Measurements from ENCODE around the gene MYL6B. TPM values are rescaled to one million over a fixed set of nuclear protein-coding genes. Genes with fewer than 3 reads are reported as not detected.

Gene MYL6B
- total RNA-seq, 2 experiments from 2014 or later: 6.2 to 6.4 TPM

- Histone ChIP-seq H3K27me3 (ENCODE audit: control insufficient read depth in 1 of 2, insufficient read depth in 2 of 2, low read length in 2 of 2) (no peaks in the 10 kb centered on the region), H3K27ac (ENCODE audit: low read depth in 1 of 2, low read length in 2 of 2) (no peak overlapping the region), H3K36me3 (ENCODE audit: insufficient read depth, low read length) (no peaks in the 10 kb centered on the region), H3K9me3 (ENCODE audit: control insufficient read depth in 1 of 2, insufficient read depth in 1 of 2, low read length in 2 of 2) (no peaks in the 10 kb centered on the region), H3K4me1 (ENCODE audit: insufficient read depth, low read length) (no peaks in the 10 kb centered on the region), H3K4me3 (ENCODE audit: low read length) (no peak overlapping the region)
- H3K9me3 Mint-ChIP-seq: no peaks in the 10 kb centered on the region
- no peak overlapping the region for H3K27ac Mint-ChIP-seq
- ATAC-seq (ENCODE audit: poor library complexity): no peak
- DNase-seq: no peak
- ChIA-PET CTCF (no interaction called here), POLR2A (interaction anchor here (1.6 kb wide), 1 partner anchor 23 kb away, joined by 5 read pairs; the partner anchor contains the start of gene RNF41)
- intact Hi-C loops (cut with DNase I, micrococcal nuclease): no loop called here
- no peak for TF ChIP-seq CTCF (IDR thresholded peaks at IDR 0.05)
- no peaks in the 10 kb centered on the region for H3K27me3 Mint-ChIP-seq
- H3K4me3 Mint-ChIP-seq: no peak overlapping the region
- peaks cover 10% of the 10 kb centered on the region for H3K4me1 Mint-ChIP-seq (ENCODE audit: low read depth)
- H3K36me3 Mint-ChIP-seq (ENCODE audit: low read depth): no peaks in the 10 kb centered on the region
Observed at GRCh38 chr12:56198836-56199235, 46.4 kb downstream of the MYL6B start.

- Histone ChIP-seq H3K36me3 (ENCODE audit: insufficient read depth, low read length) (peaks cover 30% of the 10 kb centered on the region), H3K4me3 (ENCODE audit: low read length) (no peak overlapping the region), H3K27ac (ENCODE audit: low read depth in 1 of 2, low read length in 2 of 2) (no peak overlapping the region), H3K27me3 (ENCODE audit: control insufficient read depth in 1 of 2, insufficient read depth in 2 of 2, low read length in 2 of 2) (no peaks in the 10 kb centered on the region), H3K9me3 (ENCODE audit: control insufficient read depth in 1 of 2, insufficient read depth in 1 of 2, low read length in 2 of 2) (no peaks in the 10 kb centered on the region), H3K4me1 (ENCODE audit: insufficient read depth, low read length) (no peaks in the 10 kb centered on the region)
- H3K27me3 Mint-ChIP-seq: no peaks in the 10 kb centered on the region
- CTCF ChIA-PET: interaction anchor here (1.2 kb wide), 1 partner anchor 13 kb away, joined by 5 read pairs; the partner anchor contains the start of gene SMARCC2
- no peak for ATAC-seq (ENCODE audit: poor library complexity)
- TF ChIP-seq CTCF (IDR thresholded peaks at IDR 0.05): no peak
- peak overlapping the region; percentile 11 for H3K27ac Mint-ChIP-seq
- DNase-seq: no peak
- H3K4me1 Mint-ChIP-seq (ENCODE audit: low read depth): peaks cover 10% of the 10 kb centered on the region
- peaks cover 32% of the 10 kb centered on the region for H3K36me3 Mint-ChIP-seq (ENCODE audit: low read depth)
- H3K4me3 Mint-ChIP-seq: no peak overlapping the region
- intact Hi-C loops (cut with DNase I, micrococcal nuclease): no loop called here
- no peaks in the 10 kb centered on the region for H3K9me3 Mint-ChIP-seq
- POLR2A ChIA-PET: interaction anchor here (0.6 to 1.5 kb wide), 3 partner anchors 19 to 84 kb away, joined by 3 to 5 read pairs (median 5); partner anchors contain the start of genes RNF41 and ZC3H10
Observed at GRCh38 chr12:56202366-56202765, 50.0 kb downstream of the MYL6B start.

- DNase-seq: no peak
- Histone ChIP-seq H3K9me3 (ENCODE audit: control insufficient read depth in 1 of 2, insufficient read depth in 1 of 2, low read length in 2 of 2) (no peaks in the 10 kb centered on the region), H3K4me1 (ENCODE audit: insufficient read depth, low read length) (no peaks in the 10 kb centered on the region), H3K27me3 (ENCODE audit: control insufficient read depth in 1 of 2, insufficient read depth in 2 of 2, low read length in 2 of 2) (no peaks in the 10 kb centered on the region), H3K36me3 (ENCODE audit: insufficient read depth, low read length) (peaks cover 34% of the 10 kb centered on the region), H3K4me3 (ENCODE audit: low read length) (no peak overlapping the region), H3K27ac (ENCODE audit: low read depth in 1 of 2, low read length in 2 of 2) (no peak overlapping the region)
- ChIA-PET CTCF (interaction anchor here (1.2 kb wide), 1 partner anchor 13 kb away, joined by 5 read pairs; the partner anchor contains the start of gene SMARCC2), POLR2A (interaction anchor here (1.3 kb wide), 1 partner anchor 85 kb away, joined by 3 read pairs; the partner anchor contains the start of gene ZC3H10)
- no peak for ATAC-seq (ENCODE audit: poor library complexity)
- H3K27ac Mint-ChIP-seq: peak overlapping the region; percentile 11
- H3K36me3 Mint-ChIP-seq (ENCODE audit: low read depth): peaks cover 37% of the 10 kb centered on the region
- H3K9me3 Mint-ChIP-seq: no peaks in the 10 kb centered on the region
- intact Hi-C loops (cut with DNase I, micrococcal nuclease): no loop called here
- H3K4me3 Mint-ChIP-seq: no peak overlapping the region
- no peaks in the 10 kb centered on the region for H3K27me3 Mint-ChIP-seq
- no peak for TF ChIP-seq CTCF (IDR thresholded peaks at IDR 0.05)
- peaks cover 10% of the 10 kb centered on the region for H3K4me1 Mint-ChIP-seq (ENCODE audit: low read depth)
Observed at GRCh38 chr12:56202838-56203237, 50.5 kb downstream of the MYL6B start.
